SU-DHL-6 (cell line): ENCODE results near the gene SELENOV.

Source experiments
- EZH2phosphoT487 ChIP-seq: fragments of 200-600 bp; sonication (generic), shearing (Covaris generic); conservative IDR thresholded peaks from 2 replicates; pipeline ENCODE4 v1.6.1; 2018; ENCODE audit warnings: mild to moderate bottlenecking, antibody characterized with exemption, low read length, moderate library complexity, mixed read lengths
- TF ChIP-seq, protein P1 (sequence below): fragments of 200-600 bp; sonication (generic); IDR thresholded peaks from one replicate; pipeline ENCODE4 v1.5.1; 2017; ENCODE audit warnings: antibody characterized with exemption, mild to moderate bottlenecking, low read length, moderate library complexity; ENCODE audit not compliant: insufficient read depth, poor library complexity, severe bottlenecking

- TF ChIP-seq, protein P1, sequence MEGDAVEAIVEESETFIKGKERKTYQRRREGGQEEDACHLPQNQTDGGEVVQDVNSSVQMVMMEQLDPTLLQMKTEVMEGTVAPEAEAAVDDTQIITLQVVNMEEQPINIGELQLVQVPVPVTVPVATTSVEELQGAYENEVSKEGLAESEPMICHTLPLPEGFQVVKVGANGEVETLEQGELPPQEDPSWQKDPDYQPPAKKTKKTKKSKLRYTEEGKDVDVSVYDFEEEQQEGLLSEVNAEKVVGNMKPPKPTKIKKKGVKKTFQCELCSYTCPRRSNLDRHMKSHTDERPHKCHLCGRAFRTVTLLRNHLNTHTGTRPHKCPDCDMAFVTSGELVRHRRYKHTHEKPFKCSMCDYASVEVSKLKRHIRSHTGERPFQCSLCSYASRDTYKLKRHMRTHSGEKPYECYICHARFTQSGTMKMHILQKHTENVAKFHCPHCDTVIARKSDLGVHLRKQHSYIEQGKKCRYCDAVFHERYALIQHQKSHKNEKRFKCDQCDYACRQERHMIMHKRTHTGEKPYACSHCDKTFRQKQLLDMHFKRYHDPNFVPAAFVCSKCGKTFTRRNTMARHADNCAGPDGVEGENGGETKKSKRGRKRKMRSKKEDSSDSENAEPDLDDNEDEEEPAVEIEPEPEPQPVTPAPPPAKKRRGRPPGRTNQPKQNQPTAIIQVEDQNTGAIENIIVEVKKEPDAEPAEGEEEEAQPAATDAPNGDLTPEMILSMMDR: no peak
- TF ChIP-seq EZH2phosphoT487: no peak
These were observed 10.3 kb downstream of the SELENOV start for GRCh38 chr19:39525205-39525604.
